ENCODE measurements around the gene DAB2IP.

GRCh38 chr9:121758693-121759092 lies 107.3 kb downstream of the DAB2IP start:
- no peak for TF ChIP-seq POLR2A (IDR thresholded peaks at IDR 0.05)
- TF ChIP-seq, protein P1, sequence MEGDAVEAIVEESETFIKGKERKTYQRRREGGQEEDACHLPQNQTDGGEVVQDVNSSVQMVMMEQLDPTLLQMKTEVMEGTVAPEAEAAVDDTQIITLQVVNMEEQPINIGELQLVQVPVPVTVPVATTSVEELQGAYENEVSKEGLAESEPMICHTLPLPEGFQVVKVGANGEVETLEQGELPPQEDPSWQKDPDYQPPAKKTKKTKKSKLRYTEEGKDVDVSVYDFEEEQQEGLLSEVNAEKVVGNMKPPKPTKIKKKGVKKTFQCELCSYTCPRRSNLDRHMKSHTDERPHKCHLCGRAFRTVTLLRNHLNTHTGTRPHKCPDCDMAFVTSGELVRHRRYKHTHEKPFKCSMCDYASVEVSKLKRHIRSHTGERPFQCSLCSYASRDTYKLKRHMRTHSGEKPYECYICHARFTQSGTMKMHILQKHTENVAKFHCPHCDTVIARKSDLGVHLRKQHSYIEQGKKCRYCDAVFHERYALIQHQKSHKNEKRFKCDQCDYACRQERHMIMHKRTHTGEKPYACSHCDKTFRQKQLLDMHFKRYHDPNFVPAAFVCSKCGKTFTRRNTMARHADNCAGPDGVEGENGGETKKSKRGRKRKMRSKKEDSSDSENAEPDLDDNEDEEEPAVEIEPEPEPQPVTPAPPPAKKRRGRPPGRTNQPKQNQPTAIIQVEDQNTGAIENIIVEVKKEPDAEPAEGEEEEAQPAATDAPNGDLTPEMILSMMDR (IDR thresholded peaks at IDR 0.05): no peak
